Esophagus muscularis mucosa (tissue), 4 donors: ENCODE data around the gene RRP9. TPM values are rescaled to one million over a fixed set of nuclear protein-coding genes. Genes with fewer than 3 reads are reported as not detected.
"Not testable (repeated sequence)": the region's sequence is repeated elsewhere in the genome, so short reads cannot be mapped to it uniquely, and the experiment has no call there.

Source experiments
- DNase-seq: peaks from one replicate; pipeline ENCODE4 v3.0.0-alpha.2; 2017; ENCODE audit errors: extremely low spot score
- H3K27ac ChIP-seq, 4 donors: fragments of 200-600 bp; sonication (generic); replicated peaks in 1 of 4; 1 replicate in 3 of 4; 2 replicates in 1 of 4; pipeline ENCODE4 v1.5.1; 2016 to 2019; ENCODE audit warnings: mild to moderate bottlenecking in 1 of 4
- H3K27me3 ChIP-seq, 4 donors: fragments of 200-600 bp; sonication (generic); one replicate each; pipeline versions ENCODE4 v1.5.1 to v1.6.0; 2016 to 2019
- H3K36me3 ChIP-seq, 4 donors: fragments of 200-600 bp; sonication (generic); one replicate each; pipeline ENCODE4 v1.5.1; 2016 to 2019
- H3K4me1 ChIP-seq, 4 donors: fragments of 200-600 bp; sonication (generic); one replicate each; pipeline ENCODE4 v1.5.1; 2016 to 2019
- H3K4me3 ChIP-seq, 4 donors: fragments of 200-600 bp; sonication (generic); 1 replicate in 2 of 4; 2 replicates in 2 of 4; pipeline ENCODE4 v1.5.1; 2016 to 2019; ENCODE audit warnings: mild to moderate bottlenecking in 4 of 4, moderate library complexity in 1 of 4
- H3K9me3 ChIP-seq, 4 donors: fragments of 200-600 bp; sonication (generic); 1 replicate in 3 of 4; 2 replicates in 1 of 4; pipeline ENCODE4 v1.5.1; 2016 to 2019
- CTCF ChIP-seq, 3 experiments: fragments of 200-600 bp in 2 of 3; fragments of 450-650 bp in 1 of 3; sonication (generic) in 2 of 3; IDR thresholded peaks; one replicate each; pipeline ENCODE4 v1.5.1; 2017 to 2019; ENCODE audit warnings: antibody characterized with exemption in 3 of 3, mild to moderate bottlenecking in 2 of 3, moderate library complexity in 1 of 3
- EP300 ChIP-seq: sonication (generic); formaldehyde crosslinking; IDR thresholded peaks from one replicate; pipeline ENCODE4 v1.6.1; 2017; ENCODE audit warnings: antibody characterized with exemption
- POLR2A ChIP-seq: fragments of 450-650 bp; IDR thresholded peaks from one replicate; pipeline ENCODE4 v1.6.1; 2017; ENCODE audit warnings: antibody characterized with exemption, moderate library complexity, mild to moderate bottlenecking, low read depth
- POLR2AphosphoS5 ChIP-seq, 2 donors: sonication (generic); formaldehyde crosslinking; IDR thresholded peaks; one replicate each; pipeline ENCODE4 v1.6.1; 2017; ENCODE audit warnings: antibody characterized with exemption in 2 of 2
- WGBS: methylation state at CpG from one replicate; pipeline ENCODE4 v1.1.5; 2018; 5-methylcytosine and 5-hydroxymethylcytosine counted together
- intact Hi-C: fragments of 100-400 bp; cut with DNase I; formaldehyde crosslinking; loops from one replicate; pipeline ENCODE4 v1.15.1; 2023
- total RNA-seq, 4 donors: library from RNA; depleted of rRNA; stranded (reverse); fragments of >200 nt; gene quantifications; one replicate each; pipeline versions ENCODE4 v1.1.0 to v1.2.1, GENCODE V29; 2016

Gene RRP9
- total RNA-seq, result 10 to 100 TPM in 3 of 4 donors, 1 to 10 TPM in 1; 9.6 to 20.7 (median 15.5) TPM

- Histone ChIP-seq H3K27ac (peak within 1 kb of the TSS; percentile 88 to 95 (median 90)), H3K36me3 (peaks cover 10 to 53% (median 42%) of the 10 kb centered on the region in 4 donors), H3K9me3 (no peaks in the 10 kb centered on the region), H3K4me1 (peaks cover 31 to 46% (median 33%) of the 10 kb centered on the region in 4 donors), H3K4me3 (peak within 1 kb of the TSS; percentile 77 to 88 (median 82)), H3K27me3 (no peaks in the 10 kb centered on the region)
- WGBS, result under 1% methylated on average over 54 of the region's 67 CpGs
- TF ChIP-seq EP300, result no peak
- peak; percentile 99 to 100 (median 99) for TF ChIP-seq CTCF (IDR thresholded peaks at IDR 0.05)
- TF ChIP-seq POLR2AphosphoS5 (IDR thresholded peaks at IDR 0.05), result peak; percentile 83 to 94
- no peak for TF ChIP-seq POLR2A
- DNase-seq, result peak; percentile 100
- intact Hi-C loops, result loop anchor here (1.0 to 5.0 kb wide), 3 partner anchors 33 to 200 kb away; partner anchors contain the start of genes ABHD14A and ABHD14B
Observed at GRCh38 chr3:51941798-51942602, at the start of gene RRP9, which contains the start of gene PARP3. TSS of gene RRP9 (minus strand) at chr3:51941904. CDS start at chr3:51941867, 37 bp downstream. TSS of gene PARP3 (plus strand) at chr3:51942363. CDS start at chr3:51943356, 993 bp downstream.

GRCh38 chr3:51990501-51990971, 48.8 kb upstream of the RRP9 start:
- DNase-seq, H3K4me3 ChIP-seq, intact Hi-C loops, H3K9me3 ChIP-seq, H3K27me3 ChIP-seq: not testable (repeated sequence)
- Histone ChIP-seq H3K4me1 (peaks cover 17 to 60% (median 44%) of the 10 kb centered on the region in 4 donors), H3K27ac (peak overlapping the region in 3 of 4 donors; percentile 13 to 51 (median 49)), H3K36me3 (peaks cover 23 to 46% (median 36%) of the 10 kb centered on the region in 4 donors)
- WGBS, result 45% methylated on average over 7 of the region's 38 CpGs

- H3K36me3 ChIP-seq, result peaks cover 11 to 31% (median 21%) of the 10 kb centered on the region in 4 donors
- no peak overlapping the region for H3K27ac ChIP-seq
- H3K4me3 ChIP-seq, result no peak overlapping the region
- H3K27me3 ChIP-seq, result no peaks in the 10 kb centered on the region
- H3K9me3 ChIP-seq, result no peaks in the 10 kb centered on the region
- intact Hi-C loops, result no loop called here
- no peak for DNase-seq
- WGBS, result 82% methylated on average over 15 of the region's 15 CpGs
- TF ChIP-seq POLR2AphosphoS5 (IDR thresholded peaks at IDR 0.05) (no peak), EP300 (no peak), CTCF (IDR thresholded peaks at IDR 0.05) (no peak), POLR2A (no peak)
- peaks cover 15 to 56% (median 38%) of the 10 kb centered on the region in 4 donors for H3K4me1 ChIP-seq
Observed at GRCh38 chr3:51988286-51989146, 46.8 kb upstream of the RRP9 start.

GRCh38 chr3:51987568-51987967, 45.9 kb upstream of the RRP9 start:
- Histone ChIP-seq H3K27ac (no peak overlapping the region), H3K9me3 (no peaks in the 10 kb centered on the region), H3K4me3 (no peak overlapping the region), H3K4me1 (peaks cover 19 to 57% (median 40%) of the 10 kb centered on the region in 4 donors), H3K36me3 (peaks cover 4 to 22% (median 12%) of the 10 kb centered on the region in 4 donors), H3K27me3 (no peaks in the 10 kb centered on the region)
- TF ChIP-seq EP300 (no peak), POLR2AphosphoS5 (IDR thresholded peaks at IDR 0.05) (no peak), CTCF (IDR thresholded peaks at IDR 0.05) (no peak), POLR2A (no peak)
- DNase-seq, result no peak
- intact Hi-C loops, result no loop called here
- WGBS, result 98% methylated on average over 7 of the region's 7 CpGs
